Coronary artery (tissue), 2 donors: ENCODE data around the gene FOXF1.

ENCODE experiments used
- DNase-seq: peaks from one replicate; pipeline ENCODE4 v3.0.0-alpha.2; 2017; ENCODE audit warnings: low spot score
- H3K27ac ChIP-seq, 2 donors: fragments of 200-600 bp; sonication (generic); one replicate each; pipeline ENCODE4 v1.5.1; 2016 to 2019
- H3K4me3 ChIP-seq: fragments of 200-600 bp; sonication (generic); 2 replicates; pipeline ENCODE4 v1.5.1; 2016; ENCODE audit warnings: mild to moderate bottlenecking, moderate library complexity
- TF ChIP-seq, protein P1 (sequence below): fragments of 200-600 bp; sonication (generic); IDR thresholded peaks from one replicate; pipeline ENCODE4 v1.5.1; 2019; ENCODE audit warnings: antibody characterized with exemption

The FOXF1 gene

GRCh38 chr16:86510465-86511261 is at the start of gene FOXF1:
Gene FOXF1, plus strand, starts transcription at chr16:86510527. Its CDS starts 43 bp downstream, at chr16:86510570.
- H3K27ac ChIP-seq, result peak within 1 kb of the TSS; percentile 25 to 80
- no peak for DNase-seq
- peak within 1 kb of the TSS; percentile 84 for H3K4me3 ChIP-seq
- TF ChIP-seq, protein P1, sequence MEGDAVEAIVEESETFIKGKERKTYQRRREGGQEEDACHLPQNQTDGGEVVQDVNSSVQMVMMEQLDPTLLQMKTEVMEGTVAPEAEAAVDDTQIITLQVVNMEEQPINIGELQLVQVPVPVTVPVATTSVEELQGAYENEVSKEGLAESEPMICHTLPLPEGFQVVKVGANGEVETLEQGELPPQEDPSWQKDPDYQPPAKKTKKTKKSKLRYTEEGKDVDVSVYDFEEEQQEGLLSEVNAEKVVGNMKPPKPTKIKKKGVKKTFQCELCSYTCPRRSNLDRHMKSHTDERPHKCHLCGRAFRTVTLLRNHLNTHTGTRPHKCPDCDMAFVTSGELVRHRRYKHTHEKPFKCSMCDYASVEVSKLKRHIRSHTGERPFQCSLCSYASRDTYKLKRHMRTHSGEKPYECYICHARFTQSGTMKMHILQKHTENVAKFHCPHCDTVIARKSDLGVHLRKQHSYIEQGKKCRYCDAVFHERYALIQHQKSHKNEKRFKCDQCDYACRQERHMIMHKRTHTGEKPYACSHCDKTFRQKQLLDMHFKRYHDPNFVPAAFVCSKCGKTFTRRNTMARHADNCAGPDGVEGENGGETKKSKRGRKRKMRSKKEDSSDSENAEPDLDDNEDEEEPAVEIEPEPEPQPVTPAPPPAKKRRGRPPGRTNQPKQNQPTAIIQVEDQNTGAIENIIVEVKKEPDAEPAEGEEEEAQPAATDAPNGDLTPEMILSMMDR, result no peak

- TF ChIP-seq, protein P1, result no peak
- no peak for DNase-seq
- H3K4me3 ChIP-seq, result no peak overlapping the region
- H3K27ac ChIP-seq, result no peak overlapping the region
Observed at GRCh38 chr16:86461037-86461436, 49.3 kb upstream of the FOXF1 start.

DNA sequence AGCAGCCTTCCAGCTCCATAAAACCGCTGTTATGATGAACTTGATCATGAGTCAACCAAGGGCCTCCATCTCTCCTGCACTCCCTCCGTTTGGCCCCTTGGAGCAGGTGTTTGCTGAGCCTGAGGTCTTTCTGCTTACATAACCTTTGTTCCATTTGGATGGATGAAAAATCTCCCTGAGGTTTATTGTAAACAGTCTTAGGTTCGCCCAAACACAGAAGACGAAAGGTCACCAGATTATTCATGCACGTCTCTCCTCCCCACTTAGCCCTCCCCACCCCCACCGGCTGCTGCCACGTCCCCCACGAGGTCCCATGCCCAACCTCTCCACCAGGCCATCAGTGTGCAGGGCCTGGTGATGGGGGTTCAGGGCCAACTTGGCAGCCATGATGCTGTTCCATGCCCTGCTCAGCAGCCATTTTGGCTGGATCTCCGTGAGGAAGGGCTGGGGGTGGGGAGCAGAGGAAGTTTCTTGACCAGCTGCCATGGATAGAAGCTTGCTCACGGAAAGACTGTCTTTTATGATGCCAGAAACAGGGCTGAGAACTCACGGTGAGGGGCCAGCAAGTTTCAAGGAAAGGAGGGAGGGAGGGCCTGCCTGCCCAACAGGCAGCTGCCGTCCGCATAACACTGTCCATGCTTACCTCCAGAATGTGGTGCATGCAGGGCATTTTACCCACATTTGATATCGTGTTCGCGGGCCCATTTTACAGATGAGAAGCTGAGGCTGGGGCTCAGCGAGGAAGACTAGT is 47.8 kb upstream of the FOXF1 start:
- Histone ChIP-seq H3K4me3 (no peak overlapping the region), H3K27ac (no peak overlapping the region)
- TF ChIP-seq, protein P1, result no peak
- no peak for DNase-seq

DNA sequence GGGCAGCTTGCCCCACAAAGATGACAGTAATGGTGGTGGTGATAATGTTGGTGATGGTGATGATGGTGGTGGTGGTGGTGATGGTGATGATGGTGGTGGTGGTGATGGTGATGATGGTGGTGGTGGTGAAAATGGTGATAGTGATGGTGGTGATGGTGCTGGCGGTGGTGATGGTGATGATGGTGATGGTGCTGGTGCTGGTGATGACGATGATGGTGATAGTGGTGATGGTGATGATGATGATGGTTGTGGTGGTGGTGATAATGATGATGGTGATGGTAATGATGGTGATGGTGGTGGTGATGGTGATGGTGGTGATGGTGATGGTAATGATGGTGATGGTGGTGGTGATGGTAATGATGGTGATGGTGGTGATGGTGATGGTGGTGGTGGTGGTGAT is 46.3 kb upstream of the FOXF1 start:
- TF ChIP-seq, protein P1, result no peak
- Histone ChIP-seq H3K27ac (no peak overlapping the region), H3K4me3 (no peak overlapping the region)
- no peak for DNase-seq

DNA sequence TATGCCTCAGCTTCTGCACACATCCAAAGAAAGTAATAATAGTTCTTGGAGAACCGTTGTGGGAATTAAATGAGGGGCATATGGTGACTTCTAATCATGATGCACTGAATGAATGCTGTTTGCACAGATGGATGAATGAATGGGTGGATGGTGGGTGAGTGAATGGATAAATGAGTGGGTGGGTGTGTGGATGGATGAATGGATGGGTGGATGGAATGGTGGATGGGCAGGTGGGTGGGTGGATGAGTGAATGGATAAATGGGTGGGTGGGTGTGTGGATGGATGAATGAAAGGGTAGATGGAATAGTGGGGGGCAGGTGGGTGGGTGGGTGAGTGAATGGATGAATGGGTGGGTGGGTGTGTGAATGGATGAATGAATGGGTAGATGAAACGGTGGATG is 44.9 kb upstream of the FOXF1 start:
- TF ChIP-seq, protein P1, result no peak
- no peak overlapping the region for H3K4me3 ChIP-seq
- DNase-seq, result no peak
- H3K27ac ChIP-seq, result no peak overlapping the region

GRCh38 chr16:86466696-86467406 is 43.5 kb upstream of the FOXF1 start:
- no peak for DNase-seq
- Histone ChIP-seq H3K27ac (no peak overlapping the region), H3K4me3 (no peak overlapping the region)
- TF ChIP-seq, protein P1, result no peak
